A673 (cell line): Measurements from ENCODE around the gene ZNF688. TPM values are rescaled to one million over a fixed set of nuclear protein-coding genes. Genes with fewer than 3 reads are reported as not detected.

Experiments
- BruUV-seq: library from RNA; stranded (reverse); fragments of 400-500 nt; replicated peaks from 2 replicates; lab custom pipeline; 2021; lab: Mats Ljungman, UMichigan
- CTCF ChIA-PET: fragments of 300-600 bp; sonication (Branson Sonifier 250); formaldehyde crosslinking; loops from one replicate; lab custom pipeline; 2022; ENCODE audit warnings: antibody characterized with exemption; lab: Charles Lee
- POLR2A ChIA-PET: fragments of 300-600 bp; sonication (Branson Sonifier 250); formaldehyde crosslinking; loops from one replicate; lab custom pipeline; 2022; ENCODE audit warnings: antibody characterized with exemption; ENCODE audit not compliant: low non-redundant PET; lab: Charles Lee
- DNase-seq: peaks from one replicate; pipeline ENCODE4 v3.0.0-alpha.2; 2015; ENCODE audit warnings: low spot score
- H3K27ac ChIP-seq: fragments of 200-600 bp; sonication (generic); 2 replicates; pipeline ENCODE4 v1.5.1; 2016; ENCODE audit warnings: mixed run types, low read depth, mild to moderate bottlenecking, mixed read lengths, antibody characterized with exemption, low read length; ENCODE audit not compliant: poor library complexity, severe bottlenecking
- H3K27me3 ChIP-seq: fragments of 200-600 bp; sonication (generic); replicated peaks from 2 replicates; pipeline ENCODE4 v1.6.1; 2017; ENCODE audit warnings: mixed run types, low read depth, mild to moderate bottlenecking, mixed read lengths, antibody characterized with exemption, low read length; ENCODE audit not compliant: insufficient read depth, poor library complexity
- H3K36me3 ChIP-seq: fragments of 200-600 bp; sonication (generic); 2 replicates; pipeline ENCODE4 v1.6.1; 2016; ENCODE audit warnings: mixed run types, mild to moderate bottlenecking, mixed read lengths, antibody characterized with exemption, low read length; ENCODE audit not compliant: insufficient read depth, poor library complexity, severe bottlenecking
- H3K4me1 ChIP-seq: fragments of 200-600 bp; sonication (generic); 2 replicates; pipeline ENCODE4 v1.6.1; 2017; ENCODE audit warnings: mixed run types, mild to moderate bottlenecking, mixed read lengths, antibody characterized with exemption, low read length; ENCODE audit not compliant: insufficient read depth, poor library complexity, severe bottlenecking
- H3K4me3 ChIP-seq: fragments of 200-600 bp; sonication (generic); 2 replicates; pipeline ENCODE4 v1.5.1; 2016; ENCODE audit warnings: low read depth, mixed run types, mild to moderate bottlenecking, mixed read lengths, low read length; ENCODE audit not compliant: poor library complexity, severe bottlenecking
- H3K9me3 ChIP-seq: fragments of 200-600 bp; sonication (generic); 2 replicates; pipeline ENCODE4 v1.6.1; 2016; ENCODE audit warnings: mixed run types, low read depth, mild to moderate bottlenecking, mixed read lengths, antibody characterized with exemption, low read length; ENCODE audit not compliant: poor library complexity, severe bottlenecking
- CTCF ChIP-seq: fragments of 300-800, 200-600 bp; sonication (generic); conservative IDR thresholded peaks from 2 replicates; pipeline ENCODE4 v1.5.1; 2017; ENCODE audit warnings: low read depth, mild to moderate bottlenecking, antibody characterized with exemption, low read length, moderate library complexity, mixed read lengths
- EZH2 ChIP-seq: fragments of 200-600 bp; sonication (generic); IDR thresholded peaks from 2 replicates; pipeline ENCODE4 v1.6.1; 2017; ENCODE audit warnings: borderline replicate concordance, low read depth, mild to moderate bottlenecking, mixed read lengths, antibody characterized with exemption, low read length; ENCODE audit not compliant: poor library complexity, severe bottlenecking
- intact Hi-C: fragments of 100-400 bp; cut with micrococcal nuclease; formaldehyde crosslinking; loops from one replicate; pipeline ENCODE4 v1.10.0; 2022; ENCODE audit not compliant: unreplicated experiment
- total RNA-seq: library from RNA; stranded (reverse); gene quantifications from 2 replicates; pipeline ENCODE4 v1.2.3, GENCODE V29; 2021

ZNF688 gene
- total RNA-seq, 1 experiment from 2014 or later: 8.5 TPM

GRCh38 chr16:30557707-30557956 is 13.9 kb downstream of the ZNF688 start:
- H3K4me3 ChIP-seq: peak overlapping the region; percentile 95
- CTCF ChIA-PET: no interaction called here
- POLR2A ChIA-PET: no interaction called here
- H3K27me3 ChIP-seq: no peaks in the 10 kb centered on the region
- no peaks in the 10 kb centered on the region for H3K4me1 ChIP-seq
- intact Hi-C loops: no loop called here
- H3K36me3 ChIP-seq: peaks cover 33% of the 10 kb centered on the region
- H3K9me3 ChIP-seq: no peaks in the 10 kb centered on the region
- no peak for DNase-seq
- TF ChIP-seq CTCF: no peak
- no peak for TF ChIP-seq EZH2
- H3K27ac ChIP-seq: peak overlapping the region; percentile 95
- BruUV-seq: no TSS peak

- no TSS peak for BruUV-seq
- intact Hi-C loops: no loop called here
- H3K4me1 ChIP-seq: no peaks in the 10 kb centered on the region
- ChIA-PET POLR2A (no interaction called here), CTCF (no interaction called here)
- TF ChIP-seq CTCF (no peak), EZH2 (no peak)
- peaks cover 33% of the 10 kb centered on the region for H3K36me3 ChIP-seq
- no peaks in the 10 kb centered on the region for H3K9me3 ChIP-seq
- no peaks in the 10 kb centered on the region for H3K27me3 ChIP-seq
- no peak overlapping the region for H3K4me3 ChIP-seq
- DNase-seq: no peak
- no peak overlapping the region for H3K27ac ChIP-seq
Measured at GRCh38 chr16:30556125-30556473, 15.4 kb downstream of the ZNF688 start.

- CTCF ChIA-PET: no interaction called here
- intact Hi-C loops: no loop called here
Measured at GRCh38 chr16:30555315-30556124, 16.0 kb downstream of the ZNF688 start.

More at GRCh38 chr16:30555315-30556124, 16.0 kb downstream of the ZNF688 start:
- no peaks in the 10 kb centered on the region for H3K27me3 ChIP-seq
- H3K36me3 ChIP-seq: peaks cover 33% of the 10 kb centered on the region
- no peak for TF ChIP-seq CTCF
- TF ChIP-seq EZH2: no peak
- no peak for DNase-seq
- H3K27ac ChIP-seq: no peak overlapping the region
- H3K4me1 ChIP-seq: no peaks in the 10 kb centered on the region
- BruUV-seq: no TSS peak
- no peaks in the 10 kb centered on the region for H3K9me3 ChIP-seq
- no peak overlapping the region for H3K4me3 ChIP-seq
- POLR2A ChIA-PET: no interaction called here
